Mucosa of descending colon (tissue), 3 donors: ENCODE data around the gene SOS2. TPM values are rescaled to one million over a fixed set of nuclear protein-coding genes. Genes with fewer than 3 reads are reported as not detected.

Experiments used
- ATAC-seq: fragments of 200-7000 bp; cut with Tn5 transposase; one replicate; pipeline ENCODE4 v1.9.1; 2020; ENCODE audit warnings: mild to moderate bottlenecking, moderate library complexity
- DNase-seq, 3 donors: peaks; one replicate each; pipeline ENCODE4 v3.0.0-alpha.2; 2020
- H3K36me3 ChIP-seq: fragments of 200-600 bp; one replicate; pipeline ENCODE4 v1.8.0; 2021; ENCODE audit warnings: low read depth, mild to moderate bottlenecking
- H3K4me1 ChIP-seq: fragments of 200-600 bp; one replicate; pipeline ENCODE4 v1.8.0; 2021; ENCODE audit warnings: low read depth, mild to moderate bottlenecking
- H3K4me3 ChIP-seq: fragments of 200-600 bp; one replicate; pipeline ENCODE4 v1.8.0; 2021; ENCODE audit warnings: mild to moderate bottlenecking
- H3K9me3 ChIP-seq: fragments of 200-600 bp; one replicate; pipeline ENCODE4 v1.8.0; 2021; ENCODE audit warnings: mild to moderate bottlenecking
- CTCF ChIP-seq: fragments of 200-600 bp; IDR thresholded peaks from one replicate; pipeline ENCODE4 v1.8.0; 2022; ENCODE audit warnings: antibody characterized with exemption, mild to moderate bottlenecking
- intact Hi-C, 2 donors: fragments of 100-400 bp; cut with DNase I in 1 of 2; cut with micrococcal nuclease in 1 of 2; formaldehyde crosslinking; loops; one replicate each; pipeline versions ENCODE4 v1.11.0 to v1.11.1; 2022; cut with DNase I, micrococcal nuclease
- total RNA-seq, 3 donors: library from RNA; stranded (reverse); fragmentation: NEBNext Ultra II Directional in 2 of 3; extraction: Animal tissue kit (Norgen Biotek cat#: 25700) in 2 of 3; gene quantifications; one replicate each; pipeline versions ENCODE4 v1.2.1 to v1.2.4, GENCODE V29; 2021 to 2023
- donor health status: DM: no; HTN: no; CAD: no; lungs with moderate emphysema.
- donor health status: DM: no; HTN: no; CAD: no.
- donor health status: DM: no; HTN: yes; CAD: no.

The SOS2 gene
- total RNA-seq, 3 donors from 2014 or later, result 38.0 to 60.2 (median 44.4) TPM

- intact Hi-C loops, result no loop called here
- H3K9me3 ChIP-seq, result no peaks in the 10 kb centered on the region
- H3K4me1 ChIP-seq, result peaks cover 10% of the 10 kb centered on the region
- ATAC-seq (peak; percentile 75), DNase-seq (peak in 1 of 3 donors; percentile 41)
- no peak for TF ChIP-seq CTCF
- no peaks in the 10 kb centered on the region for H3K36me3 ChIP-seq
- H3K4me3 ChIP-seq, result no peak overlapping the region
Observed at GRCh38 chr14:50099335-50099734, 132.0 kb downstream of the SOS2 start.

DNA sequence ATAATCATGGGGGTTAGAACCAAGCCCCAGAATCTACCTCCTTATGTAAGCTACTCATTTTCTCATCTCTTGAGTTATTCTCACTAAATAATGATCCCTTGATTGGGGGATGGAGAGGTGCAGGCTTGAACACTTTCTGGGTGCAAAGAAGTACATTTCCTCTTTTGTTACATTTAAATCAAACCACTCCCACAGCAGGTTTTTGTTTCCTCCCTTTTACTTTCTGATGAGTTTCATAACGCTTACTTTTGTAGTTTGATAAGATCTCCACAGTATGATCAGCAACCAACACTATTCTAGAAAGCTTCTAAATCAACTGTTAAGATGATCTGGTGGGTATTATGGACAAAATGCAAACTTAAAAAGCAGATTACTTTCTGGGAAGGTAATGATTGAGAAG lies 135.5 kb downstream of the SOS2 start:
- no peaks in the 10 kb centered on the region for H3K9me3 ChIP-seq
- intact Hi-C loops, result no loop called here
- ATAC-seq (no peak), DNase-seq (no peak)
- H3K4me3 ChIP-seq, result no peak overlapping the region
- H3K36me3 ChIP-seq, result no peaks in the 10 kb centered on the region
- no peak for TF ChIP-seq CTCF
- peaks cover 5% of the 10 kb centered on the region for H3K4me1 ChIP-seq

- no peaks in the 10 kb centered on the region for H3K9me3 ChIP-seq
- DNase-seq (no peak), ATAC-seq (no peak)
- TF ChIP-seq CTCF, result no peak
- H3K36me3 ChIP-seq, result no peaks in the 10 kb centered on the region
- intact Hi-C loops, result no loop called here
- H3K4me1 ChIP-seq, result no peaks in the 10 kb centered on the region
- H3K4me3 ChIP-seq, result no peak overlapping the region
Observed at GRCh38 chr14:50094056-50094755, 137.2 kb downstream of the SOS2 start.

- no peaks in the 10 kb centered on the region for H3K4me1 ChIP-seq
- no peaks in the 10 kb centered on the region for H3K36me3 ChIP-seq
- ATAC-seq, result no peak
- intact Hi-C loops, result no loop called here
- DNase-seq, result no peak
- TF ChIP-seq CTCF, result no peak
- H3K4me3 ChIP-seq, result no peak overlapping the region
- H3K9me3 ChIP-seq, result no peaks in the 10 kb centered on the region
Observed at GRCh38 chr14:50093496-50093895, 137.9 kb downstream of the SOS2 start.

DNA sequence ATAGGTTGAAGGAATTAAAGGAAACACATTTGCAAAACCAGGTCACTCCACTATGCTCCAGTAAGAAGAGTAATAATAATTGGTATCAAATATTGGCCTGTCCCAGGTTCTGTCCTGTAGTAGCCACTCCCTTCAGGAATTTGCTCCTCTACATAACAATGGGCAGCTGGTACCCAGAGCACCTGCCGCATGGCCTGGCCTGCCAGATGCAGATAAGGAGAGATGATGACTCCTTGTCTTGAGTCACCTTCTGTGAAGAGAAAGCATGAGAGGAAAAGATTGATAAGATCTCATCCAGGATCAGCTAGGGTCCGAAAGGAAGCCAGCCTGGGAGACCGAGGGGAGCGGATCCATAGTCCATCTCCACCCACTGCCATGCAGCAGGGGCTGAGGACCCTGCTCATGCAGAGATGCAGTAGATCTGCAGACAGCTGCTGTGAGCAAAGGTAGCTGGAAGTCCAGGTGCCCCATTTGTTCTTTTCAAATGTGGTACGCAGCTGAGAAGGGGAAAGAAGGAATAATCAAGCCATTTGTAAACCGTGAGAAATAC lies 139.3 kb downstream of the SOS2 start:
- DNase-seq (no peak), ATAC-seq (peak; percentile 37)
- intact Hi-C loops, result no loop called here
- Histone ChIP-seq H3K36me3 (no peaks in the 10 kb centered on the region), H3K4me1 (peaks cover 8% of the 10 kb centered on the region), H3K4me3 (no peak overlapping the region), H3K9me3 (no peaks in the 10 kb centered on the region)
- no peak for TF ChIP-seq CTCF
